Loucy (cell line): ENCODE data around the gene ZDHHC7.

Experiments
- H2AFZ ChIP-seq: fragments of 200-600 bp; sonication (generic); 2 replicates; pipeline ENCODE4 v1.6.0; 2016; ENCODE audit warnings: antibody characterized with exemption, mild to moderate bottlenecking, low read length, moderate library complexity
- H3F3A ChIP-seq: fragments of 200-600 bp; 2 replicates; pipeline ENCODE4 v1.6.0; 2016; ENCODE audit warnings: antibody characterized with exemption, low read depth, mild to moderate bottlenecking
- H3K27me3 ChIP-seq: fragments of 200-600 bp; sonication (generic); 2 replicates; pipeline ENCODE4 v1.6.1; 2014; ENCODE audit warnings: low read length, mild to moderate bottlenecking; ENCODE audit not compliant: insufficient read depth, poor library complexity, severe bottlenecking
- H3K36me3 ChIP-seq: fragments of 200-600 bp; sonication (generic); 2 replicates; pipeline ENCODE4 v1.6.1; 2016; ENCODE audit warnings: low read length; ENCODE audit not compliant: insufficient read depth
- H3K4me1 ChIP-seq: fragments of 200-600 bp; sonication (generic); 2 replicates; pipeline ENCODE4 v1.5.1; 2014; ENCODE audit warnings: low read length, mild to moderate bottlenecking; ENCODE audit not compliant: insufficient read depth, poor library complexity, severe bottlenecking
- H3K4me2 ChIP-seq: fragments of 200-600 bp; sonication (generic); 2 replicates; pipeline ENCODE4 v1.6.0; 2014; ENCODE audit warnings: antibody characterized with exemption, low read length, low read depth, mild to moderate bottlenecking; ENCODE audit not compliant: poor library complexity, severe bottlenecking
- H3K4me3 ChIP-seq: fragments of 200-600 bp; sonication (generic); 2 replicates; pipeline ENCODE4 v1.5.1; 2014; ENCODE audit warnings: low read length, mild to moderate bottlenecking, mixed read lengths; ENCODE audit not compliant: poor library complexity, severe bottlenecking
- H3K79me2 ChIP-seq: fragments of 200-600 bp; sonication (generic); 2 replicates; pipeline ENCODE4 v1.6.1; 2014; ENCODE audit warnings: low read length; ENCODE audit not compliant: insufficient read depth
- H3K9ac ChIP-seq: fragments of 200-600 bp; sonication (generic); 2 replicates; pipeline ENCODE4 v1.6.0; 2014; ENCODE audit warnings: mild to moderate bottlenecking, low read depth, low read length, moderate library complexity; ENCODE audit not compliant: poor library complexity, severe bottlenecking
- H3K9me2 ChIP-seq: fragments of 200-600 bp; sonication (generic); replicated peaks from 2 replicates; pipeline ENCODE4 v1.6.1; 2016; ENCODE audit warnings: low read depth, low read length, mixed read lengths
- H3K9me3 ChIP-seq: fragments of 200-600 bp; sonication (generic); 2 replicates; pipeline ENCODE4 v1.6.1; 2014; ENCODE audit warnings: mild to moderate bottlenecking, antibody characterized with exemption, low read length, low read depth; ENCODE audit not compliant: insufficient read depth
- H4K20me1 ChIP-seq: fragments of 200-600 bp; sonication (generic); 2 replicates; pipeline ENCODE4 v1.6.0; 2014; ENCODE audit warnings: antibody characterized with exemption, low read length, mild to moderate bottlenecking; ENCODE audit not compliant: insufficient read depth, poor library complexity, severe bottlenecking
- CTCF ChIP-seq: fragments of 200-600 bp; sonication (generic); conservative IDR thresholded peaks from 2 replicates; pipeline ENCODE4 v1.5.1; 2014; ENCODE audit warnings: mild to moderate bottlenecking, antibody characterized with exemption, low read length
- EZH2phosphoT487 ChIP-seq: fragments of 200-600 bp; IDR thresholded peaks from 2 replicates; pipeline ENCODE4 v1.6.1; 2018; ENCODE audit warnings: antibody characterized with exemption, mild to moderate bottlenecking, moderate library complexity, borderline replicate concordance

The ZDHHC7 gene

GRCh38 chr16:84929421-84930297 lies 81.7 kb downstream of the ZDHHC7 start:
- no peaks in the 10 kb centered on the region for H4K20me1 ChIP-seq
- no peaks in the 10 kb centered on the region for H3K79me2 ChIP-seq
- no peaks in the 10 kb centered on the region for H3K36me3 ChIP-seq
- H3K9me3 ChIP-seq: no peaks in the 10 kb centered on the region
- H3K27me3 ChIP-seq: no peaks in the 10 kb centered on the region
- H3K9me2 ChIP-seq: no peaks in the 10 kb centered on the region
- H3F3A ChIP-seq: no peaks in the 10 kb centered on the region
- H3K4me1 ChIP-seq: no peaks in the 10 kb centered on the region
- no peak overlapping the region for H3K4me3 ChIP-seq
- H3K9ac ChIP-seq: no peak overlapping the region
- TF ChIP-seq EZH2phosphoT487: no peak
- no peak for TF ChIP-seq CTCF
- H2AFZ ChIP-seq: no peak overlapping the region
- H3K4me2 ChIP-seq: no peak overlapping the region

- Histone ChIP-seq H3K79me2 (no peaks in the 10 kb centered on the region), H3K9me2 (no peaks in the 10 kb centered on the region), H3K4me3 (no peak overlapping the region), H3K9me3 (no peaks in the 10 kb centered on the region), H3K4me1 (no peaks in the 10 kb centered on the region), H3K36me3 (no peaks in the 10 kb centered on the region), H4K20me1 (no peaks in the 10 kb centered on the region), H3K27me3 (no peaks in the 10 kb centered on the region), H3F3A (no peaks in the 10 kb centered on the region), H2AFZ (no peak overlapping the region), H3K4me2 (no peak overlapping the region), H3K9ac (no peak overlapping the region)
- TF ChIP-seq EZH2phosphoT487: no peak
- no peak for TF ChIP-seq CTCF
Measured at GRCh38 chr16:84928679-84929420, 82.5 kb downstream of the ZDHHC7 start.

GRCh38 chr16:84927621-84928591 lies 83.4 kb downstream of the ZDHHC7 start:
- TF ChIP-seq EZH2phosphoT487 (no peak), CTCF (no peak)
- H3K4me1 ChIP-seq: no peaks in the 10 kb centered on the region
- no peak overlapping the region for H3K4me2 ChIP-seq
- H3K9ac ChIP-seq: no peak overlapping the region
- no peaks in the 10 kb centered on the region for H3K79me2 ChIP-seq
- H3K9me2 ChIP-seq: no peaks in the 10 kb centered on the region
- no peaks in the 10 kb centered on the region for H4K20me1 ChIP-seq
- H2AFZ ChIP-seq: no peak overlapping the region
- no peaks in the 10 kb centered on the region for H3K27me3 ChIP-seq
- H3K36me3 ChIP-seq: no peaks in the 10 kb centered on the region
- no peak overlapping the region for H3K4me3 ChIP-seq
- H3K9me3 ChIP-seq: no peaks in the 10 kb centered on the region
- H3F3A ChIP-seq: no peaks in the 10 kb centered on the region
